Caco-2 (cell line): ENCODE measurements around the gene PRCC. TPM values are rescaled to one million over a fixed set of nuclear protein-coding genes. Genes with fewer than 3 reads are reported as not detected.
A peak's percentile ranks its signal among the peaks of the same experiment; 100 is the strongest.

ENCODE experiments used
- BruUV-seq: library from RNA; stranded (reverse); fragments of 400-500 nt; replicated peaks from 2 replicates; lab custom pipeline; 2021; lab: Mats Ljungman, UMichigan
- CTCF ChIA-PET: fragments of 300-600 bp; sonication (Branson Sonifier 250); formaldehyde crosslinking; loops from one replicate; lab custom pipeline; 2022; ENCODE audit warnings: antibody characterized with exemption; lab: Charles Lee
- POLR2A ChIA-PET: fragments of 300-600 bp; sonication (Branson Sonifier 250); formaldehyde crosslinking; loops from one replicate; lab custom pipeline; 2022; ENCODE audit warnings: antibody characterized with exemption; lab: Charles Lee
- DNase-seq, 2 experiments: peaks; one replicate each; pipeline versions ENCODE4 v3.0.0 to v3.0.0-alpha.2; 2020 to 2022
- H3K27me3 ChIP-seq: replicated peaks from 2 replicates; pipeline ENCODE4 v1.6.0; 2011; ENCODE audit warnings: low read length; ENCODE audit not compliant: control insufficient read depth, insufficient read depth
- H3K36me3 ChIP-seq: 2 replicates; pipeline ENCODE4 v1.5.1; 2011; ENCODE audit warnings: low read length; ENCODE audit not compliant: control insufficient read depth, insufficient read depth
- H3K4me1 ChIP-seq: fragments of 250-450 bp; sonication (Bioruptor Pico); 2 replicates; pipeline ENCODE4 v1.5.1; 2020; ENCODE audit warnings: mild to moderate bottlenecking
- H3K4me3 ChIP-seq: 2 replicates; pipeline ENCODE4 v1.5.1; 2011; ENCODE audit warnings: low read depth, mild to moderate bottlenecking, control low read depth, low read length
- H3K9me3 ChIP-seq: fragments of 250-450 bp; sonication (Bioruptor Pico); 2 replicates; pipeline ENCODE4 v1.5.1; 2020; ENCODE audit warnings: mild to moderate bottlenecking, moderate library complexity
- H3K27ac Mint-ChIP-seq: one replicate; pipeline ENCODE4 v1.8.0; 2022; ENCODE audit warnings: mixed read lengths; ENCODE audit not compliant: unreplicated experiment
- H3K27me3 Mint-ChIP-seq: one replicate; pipeline ENCODE4 v1.8.0; 2022; ENCODE audit warnings: mixed read lengths; ENCODE audit not compliant: insufficient read depth, unreplicated experiment
- H3K36me3 Mint-ChIP-seq: one replicate; pipeline ENCODE4 v1.8.0; 2022; ENCODE audit warnings: mild to moderate bottlenecking, mixed read lengths; ENCODE audit not compliant: insufficient read depth, unreplicated experiment
- H3K4me1 Mint-ChIP-seq: one replicate; pipeline ENCODE4 v1.8.0; 2022; ENCODE audit warnings: low read depth, mixed read lengths; ENCODE audit not compliant: unreplicated experiment
- H3K4me3 Mint-ChIP-seq: one replicate; pipeline ENCODE4 v1.8.0; 2022; ENCODE audit warnings: mild to moderate bottlenecking, moderate library complexity, mixed read lengths; ENCODE audit not compliant: unreplicated experiment
- H3K9me3 Mint-ChIP-seq: one replicate; pipeline ENCODE4 v1.8.0; 2022; ENCODE audit warnings: mixed read lengths; ENCODE audit not compliant: unreplicated experiment
- CTCF ChIP-seq, 2 experiments: fragments of 200-600 bp in 1 of 2; IDR thresholded peaks; 1 replicate in 1 of 2; 2 replicates in 1 of 2; pipeline versions ENCODE4 v1.5.1 to v1.8.0; 2011 to 2022; ENCODE audit warnings: antibody characterized with exemption in 1 of 2, control low read depth in 1 of 2, inconsistent platforms in 1 of 2, low read depth in 1 of 2, low read length in 1 of 2, mild to moderate bottlenecking in 1 of 2, moderate library complexity in 1 of 2; ENCODE audit not compliant: insufficient read depth in 1 of 2, severe bottlenecking in 1 of 2, unreplicated experiment in 1 of 2
- intact Hi-C: fragments of 100-400 bp; cut with micrococcal nuclease; formaldehyde crosslinking; loops from one replicate; pipeline ENCODE4 v1.10.0; 2022; ENCODE audit not compliant: unreplicated experiment
- total RNA-seq: library from RNA; stranded (reverse); gene quantifications from 2 replicates; pipeline ENCODE4 v1.2.3, GENCODE V29; 2022

PRCC gene
- total RNA-seq, 1 experiment from 2014 or later = 101 TPM

DNA sequence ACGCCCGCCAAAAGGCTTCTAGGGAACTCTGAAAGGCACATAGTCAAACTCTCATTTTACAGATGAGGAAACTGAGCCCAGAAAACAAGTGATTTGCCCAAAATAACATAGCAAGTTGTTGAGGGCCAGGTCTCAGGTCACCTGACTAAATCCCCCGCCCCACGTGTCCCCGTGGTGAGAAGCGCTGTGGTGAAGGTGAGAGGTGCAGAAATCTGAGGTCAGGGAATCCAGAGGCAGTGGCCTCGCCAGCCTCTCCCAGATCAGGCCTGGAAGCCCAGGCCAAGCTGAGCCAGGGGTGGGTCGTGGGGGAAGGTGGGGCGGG is 21.0 kb upstream of the PRCC start:
- peak overlapping the region; percentile 79 for H3K4me3 Mint-ChIP-seq
- POLR2A ChIA-PET = interaction anchor here (1.6 to 2.8 kb wide), 2 partner anchors 18 to 21 kb away, joined by 13 to 32 read pairs; partner anchors contain the start of genes ISG20L2, METTL25B and PRCC
- peak overlapping the region; percentile 39 for H3K4me3 ChIP-seq
- H3K36me3 ChIP-seq = peaks cover 15% of the 10 kb centered on the region
- CTCF ChIA-PET = interaction anchor here (1.5 to 1.9 kb wide), 2 partner anchors 18 to 57 kb away, joined by 10 to 11 read pairs; partner anchors contain the start of genes ISG20L2 and METTL25B
- BruUV-seq = no TSS peak
- no peak for TF ChIP-seq CTCF (IDR thresholded peaks at IDR 0.05; ENCODE audit: insufficient read depth in 1 of 2, low read depth in 1 of 2, low read length in 1 of 2, severe bottlenecking in 1 of 2, unreplicated experiment in 1 of 2)
- DNase-seq = no peak
- peaks cover 79% of the 10 kb centered on the region for H3K36me3 Mint-ChIP-seq
- no peaks in the 10 kb centered on the region for H3K9me3 ChIP-seq
- intact Hi-C loops = loop anchor here (1.0 to 2.0 kb wide), 2 partner anchors 18 to 21 kb away; partner anchors contain the start of genes ISG20L2, METTL25B and PRCC
- H3K4me1 Mint-ChIP-seq = peaks cover 40% of the 10 kb centered on the region
- H3K27me3 ChIP-seq = no peaks in the 10 kb centered on the region
- no peaks in the 10 kb centered on the region for H3K27me3 Mint-ChIP-seq
- peak overlapping the region; percentile 100 for H3K27ac Mint-ChIP-seq
- H3K9me3 Mint-ChIP-seq = no peaks in the 10 kb centered on the region
- peaks cover 44% of the 10 kb centered on the region for H3K4me1 ChIP-seq

GRCh38 chr1:156746728-156747631 is 20.4 kb upstream of the PRCC start:
- peaks cover 15% of the 10 kb centered on the region for H3K36me3 ChIP-seq
- Mint-ChIP-seq H3K9me3 (no peaks in the 10 kb centered on the region), H3K27me3 (no peaks in the 10 kb centered on the region), H3K4me1 (peaks cover 33% of the 10 kb centered on the region), H3K36me3 (peaks cover 73% of the 10 kb centered on the region), H3K27ac (peak overlapping the region; percentile 100), H3K4me3 (peak overlapping the region; percentile 79)
- H3K27me3 ChIP-seq = no peaks in the 10 kb centered on the region
- H3K4me3 ChIP-seq = peak overlapping the region; percentile 47
- POLR2A ChIA-PET = interaction anchor here (0.6 to 2.8 kb wide), 6 partner anchors 13 to 243 kb away, joined by 3 to 32 read pairs (median 4); partner anchors contain the start of genes ISG20L2, METTL25B and PRCC
- CTCF ChIA-PET = interaction anchor here (1.5 to 1.9 kb wide), 3 partner anchors 19 to 57 kb away, joined by 10 to 11 read pairs (median 10); partner anchors contain the start of genes ISG20L2 and METTL25B
- peaks cover 38% of the 10 kb centered on the region for H3K4me1 ChIP-seq
- intact Hi-C loops = loop anchor here (1.0 to 2.0 kb wide), 2 partner anchors 18 to 20 kb away; partner anchors contain the start of genes ISG20L2, METTL25B and PRCC
- H3K9me3 ChIP-seq = no peaks in the 10 kb centered on the region
- no TSS peak for BruUV-seq
- DNase-seq = peak; percentile 98
- TF ChIP-seq CTCF (IDR thresholded peaks at IDR 0.05; ENCODE audit: insufficient read depth in 1 of 2, low read depth in 1 of 2, low read length in 1 of 2, severe bottlenecking in 1 of 2, unreplicated experiment in 1 of 2) = peak; percentile 14 to 35
